Activated CD4-positive, alpha-beta T cell treated with anti-CD3 and anti-CD28 coated beads, Interleukin-2, amount 50 U/mL, for 48 hours (primary cell): ENCODE data around the gene FASTK.

Experiments
- DNase-seq, 2 experiments: peaks; one replicate each; pipeline ENCODE4 v3.0.0-alpha.2; 2020

Gene FASTK

GRCh38 chr7:151063212-151063561 is 17.4 kb downstream of the FASTK start:
- DNase-seq = no peak

DNA sequence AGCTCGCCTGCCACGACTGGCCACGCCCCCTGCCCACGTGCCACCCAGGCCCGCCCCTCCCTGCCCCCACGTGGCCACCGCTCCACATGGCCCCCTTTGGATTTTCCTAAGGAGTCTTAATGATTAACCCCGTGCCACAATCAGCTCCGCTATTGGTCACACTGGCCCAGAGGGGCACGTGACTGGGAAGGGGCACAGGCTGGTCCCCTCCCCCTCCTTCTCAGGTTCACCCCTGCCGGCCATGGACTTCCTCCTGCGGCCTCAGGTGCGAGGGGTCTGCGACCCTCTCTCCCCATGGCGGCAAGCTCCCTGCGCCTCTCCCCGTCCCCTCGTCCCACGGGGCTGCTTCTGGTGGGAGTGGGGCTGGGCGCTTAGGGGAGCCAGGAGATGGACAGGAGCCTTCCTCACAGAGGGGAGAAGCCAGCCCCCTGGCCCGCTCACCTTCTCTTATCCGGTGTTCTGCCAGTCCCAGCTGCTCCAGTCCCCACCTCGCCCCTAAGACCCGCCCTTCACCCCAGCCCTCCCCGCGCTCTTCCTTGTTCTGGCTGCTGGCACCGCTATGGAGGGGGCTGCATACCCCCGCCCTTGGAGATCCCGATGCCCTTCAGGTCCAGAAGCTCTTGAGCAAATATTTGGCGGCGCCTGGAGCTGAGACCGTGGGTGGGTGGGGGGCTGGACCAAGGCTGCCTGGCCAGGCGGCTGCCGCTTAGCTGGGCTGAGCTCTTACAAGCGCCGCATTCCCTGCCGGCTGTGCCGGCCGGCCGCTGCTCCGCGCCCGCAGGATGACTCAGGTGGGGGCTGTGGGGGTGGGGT is 18.0 kb downstream of the FASTK start:
- no peak for DNase-seq

GRCh38 chr7:151062111-151062398 is 18.6 kb downstream of the FASTK start:
- DNase-seq = no peak

- DNase-seq = no peak
Observed at GRCh38 chr7:151061213-151062110, 19.1 kb downstream of the FASTK start.

- peak in 1 of 2 experiments; percentile 34 for DNase-seq
Observed at GRCh38 chr7:151060416-151061212, 20.0 kb downstream of the FASTK start.

- DNase-seq = no peak
Observed at GRCh38 chr7:151060113-151060415, 20.5 kb downstream of the FASTK start.

- DNase-seq = peak; percentile 73 to 78
Observed at GRCh38 chr7:151059367-151060112, 21.1 kb downstream of the FASTK start, which contains the start of gene SLC4A2. TSS of gene SLC4A2 (plus strand) at chr7:151059589. CDS start at chr7:151061988, 2,399 bp downstream.

- peak; percentile 28 to 41 for DNase-seq
Observed at GRCh38 chr7:151058781-151059366, 21.7 kb downstream of the FASTK start.

DNA sequence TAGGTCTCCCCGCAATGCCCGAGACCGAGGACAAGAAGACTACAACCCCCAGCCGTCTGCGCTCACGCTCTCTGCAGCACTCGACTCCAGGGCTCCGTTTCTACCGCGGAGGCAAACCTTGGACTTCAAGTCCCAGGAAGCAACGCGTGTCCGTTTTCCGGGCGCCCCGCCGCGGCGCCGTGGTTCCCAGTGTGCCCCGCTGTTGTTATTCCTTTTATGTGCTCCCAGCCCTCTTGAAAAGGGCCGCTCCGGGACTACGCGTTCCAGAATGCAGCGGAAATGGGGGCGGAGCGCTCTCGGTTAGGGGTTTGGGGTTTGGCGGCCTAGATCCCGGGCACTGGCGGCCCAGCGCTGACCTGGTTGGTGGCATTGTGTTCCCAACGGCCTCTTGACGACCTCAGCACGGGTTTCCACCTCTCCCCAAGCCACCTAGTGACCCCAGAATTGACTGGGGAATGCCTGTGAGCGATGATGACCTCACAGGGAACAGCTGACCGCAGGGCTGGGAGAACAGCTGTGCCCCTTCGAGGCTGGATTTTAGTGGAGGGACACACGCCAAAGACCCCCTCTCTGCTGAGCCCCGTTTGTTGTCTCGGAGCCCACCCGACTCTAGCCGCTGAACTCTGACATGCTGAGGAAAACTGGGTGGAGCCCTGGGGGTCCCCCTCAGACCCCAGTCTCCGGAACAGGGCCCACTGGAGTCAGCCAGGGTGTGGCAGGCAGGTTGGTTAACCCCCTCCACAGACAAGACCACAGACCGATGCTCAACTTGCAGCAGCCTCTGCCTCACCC is 22.4 kb downstream of the FASTK start:
- DNase-seq = peak; percentile 95 to 98

GRCh38 chr7:151057506-151057988 is 23.1 kb downstream of the FASTK start, which contains the start of gene CDK5:
TSS of gene CDK5 (minus strand) at chr7:151057897. CDS start at chr7:151057848, 49 bp downstream.
- no peak for DNase-seq

DNA sequence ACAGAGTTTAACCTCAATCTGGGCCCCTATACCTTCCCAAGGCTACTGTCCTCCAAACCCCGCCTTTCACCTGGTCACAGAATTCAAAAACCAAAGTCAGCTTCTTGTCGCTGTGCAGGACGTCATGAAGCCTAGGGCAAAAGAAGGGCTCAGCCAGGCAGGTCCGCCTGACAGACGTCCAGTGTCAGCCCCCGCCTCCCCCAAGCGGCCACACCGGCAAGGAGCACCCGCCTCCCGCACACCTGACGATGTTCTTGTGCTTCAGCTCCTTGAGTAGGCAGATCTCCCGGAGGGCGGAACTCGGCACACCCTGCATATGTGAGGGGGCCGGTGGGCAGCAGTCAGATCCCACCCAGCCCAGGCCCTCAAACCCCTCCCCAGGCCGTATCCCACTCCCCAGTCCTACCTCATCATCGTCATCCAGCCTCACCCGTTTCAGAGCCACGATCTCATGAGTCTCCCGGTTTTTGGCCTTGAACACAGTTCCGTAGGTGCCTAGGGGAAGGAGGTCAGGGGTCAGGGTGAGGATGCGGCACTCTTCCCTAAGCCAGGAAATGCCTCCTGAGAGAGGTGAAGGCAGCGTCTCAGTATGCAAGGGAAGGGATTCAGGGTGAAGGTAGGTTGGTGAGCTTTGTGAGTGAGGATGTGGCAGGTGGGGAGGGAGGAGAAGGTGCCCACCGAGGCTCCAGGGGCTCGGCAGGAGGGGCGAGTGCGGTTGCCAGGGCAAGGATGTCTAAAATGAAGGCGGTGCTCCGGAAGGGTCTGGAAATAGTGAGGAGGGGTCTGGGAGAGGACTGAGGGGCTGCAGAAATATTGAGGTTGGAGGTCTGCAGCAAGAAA is 23.7 kb downstream of the FASTK start:
- no peak for DNase-seq

GRCh38 chr7:151056283-151056665 is 24.3 kb downstream of the FASTK start:
- DNase-seq = no peak

GRCh38 chr7:151053751-151054150 is 26.9 kb downstream of the FASTK start:
- DNase-seq = no peak

- no peak for DNase-seq
Observed at GRCh38 chr7:151053096-151053495, 27.5 kb downstream of the FASTK start.

- DNase-seq = peak; percentile 45 to 55
Observed at GRCh38 chr7:151051108-151051507, 29.5 kb downstream of the FASTK start.

GRCh38 chr7:151048911-151049463 is 31.6 kb downstream of the FASTK start:
- DNase-seq = no peak

GRCh38 chr7:151047976-151048815 is 32.4 kb downstream of the FASTK start, which contains the start of gene ASIC3:
TSS of gene ASIC3 (plus strand) at chr7:151048531. CDS start at chr7:151048886, 355 bp downstream.
- DNase-seq = no peak
